ENCODE results near the gene CEL.

- TF ChIP-seq POLR2A (IDR thresholded peaks at IDR 0.05) (no peak), EP300 (IDR thresholded peaks at IDR 0.05) (no peak)
Measured at GRCh38 chr9:133108794-133109641, 47.2 kb downstream of the CEL start.
